A673 (cell line): ENCODE results near the gene WFDC1. TPM values are rescaled to one million over a fixed set of nuclear protein-coding genes. Genes with fewer than 3 reads are reported as not detected.
A peak's percentile ranks its signal among the peaks of the same experiment; 100 is the strongest.

ENCODE experiments used
- BruUV-seq: library from RNA; stranded (reverse); fragments of 400-500 nt; replicated peaks from 2 replicates; lab custom pipeline; 2021; lab: Mats Ljungman, UMichigan
- CTCF ChIA-PET: fragments of 300-600 bp; sonication (Branson Sonifier 250); formaldehyde crosslinking; loops from one replicate; lab custom pipeline; 2022; ENCODE audit warnings: antibody characterized with exemption; lab: Charles Lee
- POLR2A ChIA-PET: fragments of 300-600 bp; sonication (Branson Sonifier 250); formaldehyde crosslinking; loops from one replicate; lab custom pipeline; 2022; ENCODE audit warnings: antibody characterized with exemption; ENCODE audit not compliant: low non-redundant PET; lab: Charles Lee
- DNase-seq: peaks from one replicate; pipeline ENCODE4 v3.0.0-alpha.2; 2015; ENCODE audit warnings: low spot score
- H3K27ac ChIP-seq: fragments of 200-600 bp; sonication (generic); 2 replicates; pipeline ENCODE4 v1.5.1; 2016; ENCODE audit warnings: mixed run types, low read depth, mild to moderate bottlenecking, mixed read lengths, antibody characterized with exemption, low read length; ENCODE audit not compliant: poor library complexity, severe bottlenecking
- H3K27me3 ChIP-seq: fragments of 200-600 bp; sonication (generic); replicated peaks from 2 replicates; pipeline ENCODE4 v1.6.1; 2017; ENCODE audit warnings: mixed run types, low read depth, mild to moderate bottlenecking, mixed read lengths, antibody characterized with exemption, low read length; ENCODE audit not compliant: insufficient read depth, poor library complexity
- H3K36me3 ChIP-seq: fragments of 200-600 bp; sonication (generic); 2 replicates; pipeline ENCODE4 v1.6.1; 2016; ENCODE audit warnings: mixed run types, mild to moderate bottlenecking, mixed read lengths, antibody characterized with exemption, low read length; ENCODE audit not compliant: insufficient read depth, poor library complexity, severe bottlenecking
- H3K4me1 ChIP-seq: fragments of 200-600 bp; sonication (generic); 2 replicates; pipeline ENCODE4 v1.6.1; 2017; ENCODE audit warnings: mixed run types, mild to moderate bottlenecking, mixed read lengths, antibody characterized with exemption, low read length; ENCODE audit not compliant: insufficient read depth, poor library complexity, severe bottlenecking
- H3K4me3 ChIP-seq: fragments of 200-600 bp; sonication (generic); 2 replicates; pipeline ENCODE4 v1.5.1; 2016; ENCODE audit warnings: low read depth, mixed run types, mild to moderate bottlenecking, mixed read lengths, low read length; ENCODE audit not compliant: poor library complexity, severe bottlenecking
- H3K9me3 ChIP-seq: fragments of 200-600 bp; sonication (generic); 2 replicates; pipeline ENCODE4 v1.6.1; 2016; ENCODE audit warnings: mixed run types, low read depth, mild to moderate bottlenecking, mixed read lengths, antibody characterized with exemption, low read length; ENCODE audit not compliant: poor library complexity, severe bottlenecking
- EZH2 ChIP-seq: fragments of 200-600 bp; sonication (generic); IDR thresholded peaks from 2 replicates; pipeline ENCODE4 v1.6.1; 2017; ENCODE audit warnings: borderline replicate concordance, low read depth, mild to moderate bottlenecking, mixed read lengths, antibody characterized with exemption, low read length; ENCODE audit not compliant: poor library complexity, severe bottlenecking
- intact Hi-C: fragments of 100-400 bp; cut with micrococcal nuclease; formaldehyde crosslinking; loops from one replicate; pipeline ENCODE4 v1.10.0; 2022; ENCODE audit not compliant: unreplicated experiment
- total RNA-seq: library from RNA; stranded (reverse); gene quantifications from 2 replicates; pipeline ENCODE4 v1.2.3, GENCODE V29; 2021
- TF ChIP-seq, protein P1 (sequence below): fragments of 300-800, 200-600 bp; sonication (generic); conservative IDR thresholded peaks from 2 replicates; pipeline ENCODE4 v1.5.1; 2017; ENCODE audit warnings: low read depth, mild to moderate bottlenecking, antibody characterized with exemption, low read length, moderate library complexity, mixed read lengths

The WFDC1 gene
- total RNA-seq, 1 experiment from 2014 or later: not detected

DNA sequence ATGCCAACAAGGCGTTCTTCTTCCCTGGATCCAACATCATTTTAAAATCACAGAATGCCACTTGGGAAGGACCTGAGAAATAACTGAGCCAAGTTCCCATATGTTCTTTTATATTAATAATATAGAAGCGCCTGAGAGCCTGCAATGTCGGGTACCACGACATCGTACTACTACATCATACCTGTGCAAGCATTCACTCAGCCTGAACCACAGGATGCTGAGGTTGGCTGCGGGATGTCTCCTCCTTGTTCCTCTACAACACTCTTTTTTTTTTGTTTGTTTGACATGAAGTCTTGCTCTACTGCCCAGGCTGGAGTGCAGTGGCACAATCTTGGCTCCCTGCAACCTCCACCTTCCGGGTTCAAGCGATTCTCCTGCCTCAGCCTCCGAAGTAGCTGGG is 71.5 kb downstream of the WFDC1 start:
- DNase-seq: no peak
- Histone ChIP-seq H3K27me3 (peaks cover 55% of the 10 kb centered on the region), H3K36me3 (no peaks in the 10 kb centered on the region), H3K4me3 (no peak overlapping the region), H3K4me1 (no peaks in the 10 kb centered on the region), H3K9me3 (no peaks in the 10 kb centered on the region), H3K27ac (no peak overlapping the region)
- intact Hi-C loops: no loop called here
- BruUV-seq: no TSS peak
- ChIA-PET POLR2A (no interaction called here), CTCF (no interaction called here)
- no peak for TF ChIP-seq EZH2

DNA sequence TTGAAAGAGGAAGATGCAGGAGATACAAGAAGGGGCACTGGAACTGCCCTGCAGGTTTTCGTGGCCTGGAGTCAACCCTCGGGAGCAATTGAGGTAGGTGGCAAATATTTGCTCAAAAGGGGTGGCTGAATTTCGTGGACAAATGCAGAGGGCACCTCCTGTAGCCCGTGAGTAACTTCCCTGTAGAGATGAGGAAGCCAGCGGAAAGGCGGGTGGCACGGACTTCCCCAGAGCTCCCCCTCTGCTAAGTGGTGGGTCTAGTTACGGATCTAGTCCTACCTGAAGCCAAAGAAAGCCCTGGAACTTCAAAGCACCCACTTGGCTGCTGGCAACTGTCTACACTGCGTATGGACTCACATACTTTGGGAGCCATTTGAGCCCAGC is 72.6 kb downstream of the WFDC1 start:
- Histone ChIP-seq H3K27ac (no peak overlapping the region), H3K4me3 (no peak overlapping the region), H3K9me3 (no peaks in the 10 kb centered on the region), H3K4me1 (no peaks in the 10 kb centered on the region), H3K27me3 (peaks cover 66% of the 10 kb centered on the region), H3K36me3 (no peaks in the 10 kb centered on the region)
- DNase-seq: no peak
- POLR2A ChIA-PET: no interaction called here
- TF ChIP-seq EZH2: no peak
- intact Hi-C loops: no loop called here
- CTCF ChIA-PET: no interaction called here
- BruUV-seq: no TSS peak

DNA sequence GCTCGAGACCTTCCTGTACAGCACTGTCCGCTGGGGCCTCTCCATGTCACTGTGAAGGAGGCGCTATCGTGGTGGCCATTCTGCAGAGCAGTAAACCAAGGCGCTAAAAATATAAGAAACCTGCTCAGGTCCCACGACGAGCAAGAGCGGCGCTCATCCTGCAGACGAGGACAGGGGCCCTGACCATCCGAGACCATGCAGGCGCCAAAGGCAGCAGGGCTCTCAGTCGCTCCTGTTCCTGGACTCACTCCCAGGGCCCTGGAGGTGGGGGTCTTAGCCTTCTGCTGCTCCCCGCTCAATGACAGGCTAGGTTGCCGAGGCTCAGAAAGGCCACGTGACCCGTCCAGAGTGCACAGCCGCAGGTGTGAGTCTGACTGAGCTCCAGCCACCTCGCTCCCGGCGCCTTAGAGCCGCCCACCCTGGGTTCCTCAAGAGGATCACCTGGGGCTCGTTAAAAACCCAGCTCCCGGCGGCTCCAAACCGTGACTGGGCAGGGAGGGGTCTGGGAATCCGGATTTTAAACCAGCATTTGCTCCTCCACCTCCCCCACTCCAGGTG is 73.2 kb downstream of the WFDC1 start:
- Histone ChIP-seq H3K9me3 (no peaks in the 10 kb centered on the region), H3K36me3 (no peaks in the 10 kb centered on the region), H3K4me3 (no peak overlapping the region), H3K27ac (no peak overlapping the region), H3K4me1 (no peaks in the 10 kb centered on the region), H3K27me3 (peaks cover 66% of the 10 kb centered on the region)
- BruUV-seq: no TSS peak
- TF ChIP-seq, protein P1, sequence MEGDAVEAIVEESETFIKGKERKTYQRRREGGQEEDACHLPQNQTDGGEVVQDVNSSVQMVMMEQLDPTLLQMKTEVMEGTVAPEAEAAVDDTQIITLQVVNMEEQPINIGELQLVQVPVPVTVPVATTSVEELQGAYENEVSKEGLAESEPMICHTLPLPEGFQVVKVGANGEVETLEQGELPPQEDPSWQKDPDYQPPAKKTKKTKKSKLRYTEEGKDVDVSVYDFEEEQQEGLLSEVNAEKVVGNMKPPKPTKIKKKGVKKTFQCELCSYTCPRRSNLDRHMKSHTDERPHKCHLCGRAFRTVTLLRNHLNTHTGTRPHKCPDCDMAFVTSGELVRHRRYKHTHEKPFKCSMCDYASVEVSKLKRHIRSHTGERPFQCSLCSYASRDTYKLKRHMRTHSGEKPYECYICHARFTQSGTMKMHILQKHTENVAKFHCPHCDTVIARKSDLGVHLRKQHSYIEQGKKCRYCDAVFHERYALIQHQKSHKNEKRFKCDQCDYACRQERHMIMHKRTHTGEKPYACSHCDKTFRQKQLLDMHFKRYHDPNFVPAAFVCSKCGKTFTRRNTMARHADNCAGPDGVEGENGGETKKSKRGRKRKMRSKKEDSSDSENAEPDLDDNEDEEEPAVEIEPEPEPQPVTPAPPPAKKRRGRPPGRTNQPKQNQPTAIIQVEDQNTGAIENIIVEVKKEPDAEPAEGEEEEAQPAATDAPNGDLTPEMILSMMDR: no peak
- no peak for TF ChIP-seq EZH2
- intact Hi-C loops: no loop called here
- ChIA-PET POLR2A (no interaction called here), CTCF (no interaction called here)
- no peak for DNase-seq

DNA sequence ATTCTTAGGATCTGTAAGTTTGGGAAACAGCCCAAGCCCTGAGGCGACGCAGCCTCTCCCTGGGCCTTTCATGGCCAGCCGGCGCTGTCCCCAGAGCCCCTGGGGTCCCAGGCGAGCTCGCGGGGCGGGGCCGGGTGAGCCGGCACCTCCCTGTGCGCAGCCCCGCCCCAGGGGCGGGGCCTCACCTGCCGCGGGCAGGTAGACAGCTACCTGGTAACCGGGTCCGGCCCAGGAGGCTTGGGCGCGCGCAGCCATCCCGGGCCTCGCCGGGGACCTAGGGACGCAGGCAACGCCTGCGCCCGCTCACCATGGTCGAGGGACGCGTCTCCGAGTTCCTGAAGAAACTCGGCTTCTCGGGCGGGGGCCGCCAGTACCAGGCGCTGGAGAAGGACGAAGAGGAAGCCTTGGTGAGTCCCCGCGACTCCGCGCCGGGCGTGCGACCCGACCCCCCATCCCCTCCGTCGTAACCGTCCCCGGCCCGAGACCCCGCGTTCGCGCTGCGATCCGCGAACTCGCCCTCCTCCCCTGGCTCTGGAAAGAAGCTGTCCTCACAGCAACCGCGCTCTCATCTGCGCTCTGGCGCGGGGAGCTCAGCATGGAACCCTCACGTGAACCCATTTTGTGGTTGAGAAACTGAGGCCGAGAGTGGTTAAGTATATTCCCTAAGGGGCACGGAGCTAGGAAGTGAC is 73.8 kb downstream of the WFDC1 start, which contains the start of gene ATP2C2:
Gene ATP2C2 (plus strand): TSS at position 231 of the 689 bp plus-strand sequence. CDS start 78 bp downstream, at position 309.
- Histone ChIP-seq H3K27ac (no peak within 1 kb of the TSS), H3K36me3 (no peaks in the 10 kb centered on the region), H3K4me3 (no peak within 1 kb of the TSS), H3K27me3 (peaks cover 67% of the 10 kb centered on the region), H3K4me1 (no peaks in the 10 kb centered on the region), H3K9me3 (no peaks in the 10 kb centered on the region)
- POLR2A ChIA-PET: no interaction called here
- intact Hi-C loops: no loop called here
- CTCF ChIA-PET: no interaction called here
- TF ChIP-seq, protein P1: no peak
- TF ChIP-seq EZH2: peak; percentile 91
- DNase-seq: no peak
- BruUV-seq: no TSS peak
